ENCODE data around the gene HSD11B2.
A peak's percentile ranks its signal among the peaks of the same experiment; 100 is the strongest.
"Not testable (repeated sequence)": the region's sequence is repeated elsewhere in the genome, so short reads cannot be mapped to it uniquely, and the experiment has no call there.

Gene HSD11B2

GRCh38 chr16:67413978-67414911 is 16.7 kb upstream of the HSD11B2 start:
- no peak for DNase-seq (ENCODE audit: extremely low read depth in 1 of 2, low read depth in 1 of 2)

DNA sequence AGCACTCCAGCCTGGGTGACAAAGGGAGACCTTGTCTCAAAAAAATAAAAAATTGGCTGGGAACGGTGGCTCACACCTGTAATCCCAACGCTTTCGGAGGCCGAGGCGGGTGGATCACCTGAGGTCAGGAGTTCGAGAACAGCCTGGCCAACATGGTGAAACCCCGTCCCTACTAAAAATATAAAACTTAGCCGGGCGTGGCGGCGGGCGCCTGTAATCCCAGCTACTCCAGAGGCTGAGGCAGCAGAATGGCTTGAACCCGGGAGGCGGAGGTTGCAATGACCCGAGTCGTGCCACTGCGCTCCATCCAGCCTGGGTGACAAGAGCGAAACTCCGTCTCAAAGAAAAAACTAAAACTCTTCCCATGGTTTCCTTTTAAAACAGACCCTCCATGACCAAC is 15.5 kb upstream of the HSD11B2 start:
- DNase-seq (ENCODE audit: extremely low read depth in 1 of 2, low read depth in 1 of 2), result not testable (repeated sequence)

DNA sequence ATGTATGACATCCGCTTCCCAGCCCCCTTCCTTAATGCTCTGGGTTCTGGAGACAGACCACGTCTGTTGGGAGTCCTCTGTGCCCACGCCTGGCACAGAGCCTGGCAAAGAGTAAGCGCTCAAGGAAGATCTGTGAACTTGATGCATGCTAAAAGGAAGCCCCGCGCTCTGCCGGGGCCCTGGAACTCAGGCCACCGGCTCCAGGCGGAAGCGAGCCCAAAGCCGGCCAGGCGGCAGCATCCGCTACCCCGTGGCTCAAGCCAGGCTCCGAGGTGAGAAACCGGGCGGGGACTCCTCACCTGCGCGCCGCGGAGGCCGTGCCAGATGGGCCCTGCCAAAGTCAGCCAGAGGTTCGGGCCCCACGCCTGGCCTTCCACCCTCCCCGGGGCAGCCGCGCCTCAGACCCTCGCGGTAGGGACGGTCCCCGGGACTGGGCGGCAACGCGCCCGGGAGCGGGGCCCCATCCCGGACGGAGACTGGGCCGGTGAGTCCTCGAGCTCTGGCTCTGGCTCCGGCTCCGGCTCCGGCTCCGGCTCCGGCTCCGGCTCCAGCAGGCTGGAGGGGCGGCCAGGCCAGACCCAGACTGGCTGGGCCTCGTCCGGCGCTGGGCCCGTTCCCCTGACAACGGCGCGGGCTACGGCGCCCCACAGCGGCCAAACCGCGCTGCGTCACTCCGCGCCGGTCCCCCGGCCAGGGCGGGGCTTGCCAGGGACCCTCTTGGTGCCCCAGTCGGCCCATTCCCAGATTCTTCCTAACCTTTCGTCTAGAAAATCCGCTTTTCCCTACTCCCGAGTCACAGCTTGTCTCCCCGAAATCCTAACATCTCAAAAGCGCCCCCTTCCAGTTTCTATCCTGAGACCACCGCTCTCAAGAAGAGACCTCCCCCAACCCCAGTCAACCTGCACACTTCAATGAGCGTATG is 14.8 kb upstream of the HSD11B2 start, which contains the start of gene ZDHHC1:
TSS of gene ZDHHC1 (minus strand) at position 606 of the 922 bp plus-strand sequence. CDS start 8,702 bp downstream, outside the sequence.
- peak in 1 of 2 donors; percentile 42 for DNase-seq (ENCODE audit: extremely low read depth in 1 of 2, low read depth in 1 of 2)

DNA sequence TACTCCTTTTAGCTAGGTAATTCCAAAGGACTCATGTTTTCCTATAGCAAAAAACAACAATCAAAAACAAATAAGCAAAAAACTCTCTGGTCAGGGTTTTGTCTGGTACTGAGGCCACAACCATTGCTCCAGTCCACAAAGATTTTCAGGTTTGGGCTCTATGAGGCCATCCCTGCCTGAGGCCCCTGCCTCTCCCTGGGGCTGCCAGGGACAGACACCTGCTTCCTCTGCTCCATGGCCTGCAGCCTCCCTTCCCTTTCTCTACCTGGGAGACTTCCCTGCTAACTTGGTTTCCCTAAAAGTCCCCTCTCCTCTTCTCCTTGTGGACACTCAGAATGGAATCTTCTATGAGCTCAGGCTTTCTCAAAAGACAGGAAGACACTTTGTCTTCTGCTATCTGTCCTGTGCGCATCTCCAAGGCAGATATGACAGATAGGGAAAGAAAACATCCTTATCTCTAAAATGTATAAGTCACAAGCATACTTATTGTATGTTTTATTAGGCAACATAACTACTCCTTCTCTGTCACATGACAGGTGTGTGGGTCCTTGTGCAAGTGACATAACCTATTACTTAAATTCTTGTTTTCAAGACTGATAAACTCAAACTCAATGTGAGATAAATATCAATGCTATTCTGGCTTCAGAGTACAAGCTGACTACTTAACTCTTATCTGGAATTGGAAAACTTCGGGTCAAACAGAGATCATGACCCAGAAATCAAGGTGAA is 13.4 kb upstream of the HSD11B2 start:
- DNase-seq (ENCODE audit: extremely low read depth in 1 of 2, low read depth in 1 of 2), result no peak

DNA sequence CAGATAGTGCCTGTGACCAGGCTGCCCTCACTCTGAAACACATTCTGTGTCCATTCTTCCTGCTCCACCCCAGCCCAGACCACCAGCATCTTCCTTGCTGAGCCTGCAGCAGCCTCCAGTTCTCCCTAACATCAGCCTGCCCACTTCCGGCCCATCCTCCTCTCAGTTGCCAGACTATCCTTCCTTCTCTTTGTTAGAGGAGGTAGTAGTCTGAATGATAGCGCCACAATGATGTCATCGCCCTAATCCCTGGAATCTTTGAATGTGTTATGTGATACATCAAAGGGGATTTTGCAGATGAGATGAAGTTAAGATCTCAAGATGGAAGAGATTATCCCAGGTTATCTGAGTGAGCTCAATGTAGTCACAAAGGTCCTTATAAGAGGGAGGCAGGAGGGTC is 11.4 kb upstream of the HSD11B2 start:
- DNase-seq (ENCODE audit: extremely low read depth in 1 of 2, low read depth in 1 of 2), result no peak

- DNase-seq (ENCODE audit: extremely low read depth in 1 of 2, low read depth in 1 of 2), result no peak
Measured at GRCh38 chr16:67419931-67420330, 11.0 kb upstream of the HSD11B2 start.

DNA sequence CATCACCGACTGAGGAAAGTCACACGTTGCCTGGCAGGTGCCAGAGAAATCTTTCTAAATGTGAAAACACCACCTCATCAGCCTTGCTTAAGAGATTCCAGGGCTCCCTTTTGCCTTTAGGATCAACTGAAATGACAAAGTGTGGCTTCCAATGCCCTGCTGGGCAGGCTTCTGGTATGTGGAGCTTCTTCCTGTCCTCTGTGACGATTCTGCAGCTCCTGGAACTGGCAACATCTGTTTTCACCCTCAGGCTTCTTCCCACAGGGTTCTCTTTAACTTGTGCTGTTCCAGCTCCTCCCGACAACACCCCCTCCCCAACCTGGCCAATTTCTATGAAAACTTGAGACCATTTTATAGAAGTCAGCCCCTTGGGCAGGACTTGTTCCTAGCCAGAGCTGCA is 9.9 kb upstream of the HSD11B2 start:
- no peak for DNase-seq (ENCODE audit: extremely low read depth in 1 of 2, low read depth in 1 of 2)

GRCh38 chr16:67423015-67423414 is 7.9 kb upstream of the HSD11B2 start:
- DNase-seq (ENCODE audit: extremely low read depth in 1 of 2, low read depth in 1 of 2), result no peak

DNA sequence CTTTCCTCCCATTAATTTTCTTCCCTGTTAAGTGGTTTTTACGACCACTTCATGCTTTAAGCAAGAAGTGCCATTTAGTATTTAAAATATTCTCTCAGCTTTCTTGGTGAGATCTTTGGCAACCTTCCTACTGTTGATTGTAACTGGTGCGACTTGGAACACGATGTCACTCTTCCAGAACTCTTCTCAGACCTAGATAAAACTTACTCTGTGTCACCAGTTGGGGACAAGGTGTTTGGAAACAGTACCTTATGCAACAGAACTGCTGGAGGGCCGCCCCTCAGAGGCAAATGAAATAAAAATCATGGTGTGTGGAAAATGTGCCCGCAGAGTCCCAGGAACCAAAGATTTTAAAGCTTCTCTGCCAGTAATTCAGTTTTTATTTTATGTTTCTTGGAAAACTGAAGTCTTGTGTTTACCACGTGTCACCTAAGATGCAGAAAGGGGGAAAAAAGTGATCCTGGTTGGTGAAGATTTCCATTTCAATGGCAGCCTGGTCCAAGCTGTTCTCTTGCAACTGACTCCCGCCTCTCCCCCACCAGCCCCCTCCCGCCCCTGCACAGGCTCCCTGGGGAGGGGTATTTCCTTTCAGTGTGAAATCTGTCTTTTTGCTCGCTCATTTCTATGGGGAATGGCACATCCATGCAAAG is 7.2 kb upstream of the HSD11B2 start:
- no peak for DNase-seq (ENCODE audit: extremely low read depth in 1 of 2, low read depth in 1 of 2)

DNA sequence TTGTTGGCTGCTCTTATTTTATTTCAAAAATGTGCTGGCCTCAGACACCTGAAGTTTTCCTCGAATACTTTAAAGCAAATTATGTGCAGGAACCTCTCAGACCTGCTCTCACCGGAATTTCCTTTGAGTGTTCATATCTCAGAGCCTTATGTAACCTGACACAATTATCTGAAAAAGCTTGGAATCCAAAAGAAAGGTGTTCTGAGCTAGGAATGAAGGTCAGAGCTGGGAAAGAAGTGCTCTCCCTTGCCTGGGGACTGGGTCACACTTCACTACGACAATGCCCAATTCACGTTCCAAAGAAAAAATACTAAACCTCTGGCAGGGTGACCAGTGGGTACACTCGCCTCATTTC is 6.7 kb upstream of the HSD11B2 start:
- DNase-seq (ENCODE audit: extremely low read depth in 1 of 2, low read depth in 1 of 2), result no peak

DNA sequence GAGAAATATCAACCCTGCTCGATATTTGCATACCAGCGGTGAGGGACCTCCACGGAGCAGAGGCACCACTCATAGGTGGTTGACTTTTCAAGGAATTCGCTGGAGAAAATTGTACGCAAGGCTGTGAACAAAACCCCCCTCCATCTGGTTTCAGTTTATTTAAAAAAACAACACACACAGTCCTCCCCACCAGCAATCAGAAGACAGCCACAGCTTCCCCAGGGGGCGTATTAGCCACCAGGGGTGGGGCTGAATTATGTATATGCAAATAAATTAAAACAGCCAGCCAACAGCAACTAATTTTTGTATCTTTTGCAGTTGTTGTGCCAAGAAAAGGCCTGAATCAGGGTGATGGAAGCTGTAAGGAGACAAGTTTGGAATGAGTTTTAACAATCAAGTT is 5.9 kb upstream of the HSD11B2 start:
- DNase-seq (ENCODE audit: extremely low read depth in 1 of 2, low read depth in 1 of 2), result no peak

DNA sequence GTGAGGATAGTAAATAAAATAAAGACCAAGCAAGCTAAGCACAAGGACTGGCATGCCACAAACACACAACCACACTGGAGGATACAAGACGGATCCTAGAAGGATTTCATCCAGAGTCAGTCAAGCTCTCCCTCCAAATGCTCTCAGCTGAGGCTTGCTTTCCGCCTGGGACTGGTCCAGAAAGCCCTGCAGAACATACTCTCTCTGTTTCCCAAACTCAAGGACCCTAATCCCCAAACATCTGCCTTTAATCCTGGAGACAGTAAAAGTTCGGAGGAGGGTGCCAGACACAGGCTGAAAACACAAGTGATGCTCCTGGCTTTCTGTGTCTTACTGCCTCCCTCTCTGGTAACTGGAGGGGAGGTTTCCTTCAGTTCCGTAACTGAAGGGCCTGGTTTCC is 5.3 kb upstream of the HSD11B2 start:
- DNase-seq (ENCODE audit: extremely low read depth in 1 of 2, low read depth in 1 of 2), result no peak

- no peak for DNase-seq (ENCODE audit: extremely low read depth in 1 of 2, low read depth in 1 of 2)
Measured at GRCh38 chr16:67426022-67426421, 4.9 kb upstream of the HSD11B2 start.

DNA sequence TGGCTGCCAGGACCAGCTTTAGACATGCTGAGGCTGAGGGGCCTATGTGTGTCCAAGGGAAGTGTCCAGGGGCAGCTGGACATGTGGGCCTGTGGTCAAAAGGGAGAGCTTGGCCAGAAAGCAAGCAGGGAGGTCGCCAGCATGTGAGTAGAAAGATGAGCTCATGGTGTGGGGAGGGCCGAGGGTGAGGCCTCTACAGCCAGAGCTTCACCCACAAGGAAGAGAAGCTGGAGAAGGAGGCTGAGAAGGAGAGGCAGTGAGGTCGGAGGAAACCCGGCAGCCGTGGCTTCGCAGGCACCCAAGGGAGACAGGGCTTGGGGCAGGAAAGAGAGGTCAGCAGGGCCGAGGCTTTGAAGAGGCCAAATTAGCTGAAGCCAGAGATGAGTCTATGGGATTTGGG is 4.0 kb upstream of the HSD11B2 start:
- no peak for DNase-seq (ENCODE audit: extremely low read depth in 1 of 2, low read depth in 1 of 2)

- peak in 1 of 2 donors; percentile 37 for DNase-seq (ENCODE audit: extremely low read depth in 1 of 2, low read depth in 1 of 2)
Measured at GRCh38 chr16:67428146-67428731, 2.7 kb upstream of the HSD11B2 start.

DNA sequence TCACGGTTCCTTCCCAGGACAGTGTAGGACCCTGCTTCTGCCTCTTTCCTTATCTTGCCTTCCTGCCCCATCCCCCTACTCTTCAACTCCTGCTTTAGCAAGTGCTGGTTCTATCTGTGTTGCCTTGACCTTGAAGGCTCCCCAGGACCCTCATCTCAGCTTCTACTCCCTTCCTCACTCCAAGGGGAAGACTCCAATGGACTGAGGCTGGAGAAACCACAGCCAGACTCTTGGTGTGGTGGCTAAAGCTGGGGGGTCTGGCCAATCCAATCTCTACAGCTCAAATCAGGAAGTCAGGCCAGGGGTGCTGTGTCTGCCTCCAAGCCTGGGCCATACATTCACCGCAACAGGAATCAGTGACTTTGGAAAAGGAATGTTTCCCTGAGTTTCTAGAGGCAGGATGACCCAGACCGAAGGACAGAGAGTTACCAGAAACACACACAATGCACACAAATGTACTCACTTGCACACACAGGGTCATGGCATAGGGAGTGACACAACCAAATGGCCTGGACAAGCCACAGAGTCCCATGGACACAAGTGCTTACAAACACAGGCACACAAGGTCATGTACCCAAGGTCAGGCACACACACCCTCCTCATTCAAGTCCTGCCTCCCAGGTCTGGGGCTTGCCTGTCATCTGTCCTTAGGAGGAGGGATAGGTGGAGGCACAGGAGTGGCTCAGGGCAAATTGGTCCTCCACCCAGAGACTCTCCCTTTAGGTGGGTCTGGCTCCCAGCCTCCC is 1.7 kb upstream of the HSD11B2 start:
- no peak for DNase-seq (ENCODE audit: extremely low read depth in 1 of 2, low read depth in 1 of 2)

DNA sequence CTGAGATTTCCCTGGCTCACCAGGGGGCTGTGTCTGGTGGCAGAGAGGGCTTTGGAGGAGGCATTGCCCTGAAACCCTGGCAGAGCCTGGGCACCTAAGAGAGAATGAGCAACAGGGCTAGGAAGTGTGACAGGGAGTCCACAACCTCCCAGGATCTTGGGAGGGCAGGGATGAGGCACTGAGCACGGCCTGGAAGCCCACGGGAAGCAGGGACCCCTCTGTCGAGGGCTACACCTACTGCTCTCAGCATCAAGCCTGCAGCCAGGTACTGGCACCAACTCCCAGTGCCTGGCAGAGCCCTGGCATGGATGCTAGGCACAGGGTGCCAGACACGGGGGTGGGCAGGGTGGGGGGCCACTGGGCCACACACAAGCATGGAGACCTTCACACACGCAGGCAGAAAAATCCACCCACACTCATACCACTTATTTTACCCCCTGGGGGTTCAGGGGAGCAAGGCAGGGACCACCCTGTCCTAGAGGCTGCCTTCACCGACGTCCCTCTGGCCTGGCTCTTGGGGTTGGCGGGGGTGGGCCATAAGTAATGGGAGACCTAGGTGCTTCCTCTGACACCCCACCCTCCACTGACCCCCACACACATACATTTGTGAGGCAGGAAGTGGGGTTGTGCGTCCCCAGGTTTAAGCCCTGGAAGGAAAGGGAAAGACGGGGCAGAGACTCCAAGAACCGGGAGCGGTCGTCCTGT is 970 bp upstream of the HSD11B2 start:
- DNase-seq (ENCODE audit: extremely low read depth in 1 of 2, low read depth in 1 of 2), result no peak

DNA sequence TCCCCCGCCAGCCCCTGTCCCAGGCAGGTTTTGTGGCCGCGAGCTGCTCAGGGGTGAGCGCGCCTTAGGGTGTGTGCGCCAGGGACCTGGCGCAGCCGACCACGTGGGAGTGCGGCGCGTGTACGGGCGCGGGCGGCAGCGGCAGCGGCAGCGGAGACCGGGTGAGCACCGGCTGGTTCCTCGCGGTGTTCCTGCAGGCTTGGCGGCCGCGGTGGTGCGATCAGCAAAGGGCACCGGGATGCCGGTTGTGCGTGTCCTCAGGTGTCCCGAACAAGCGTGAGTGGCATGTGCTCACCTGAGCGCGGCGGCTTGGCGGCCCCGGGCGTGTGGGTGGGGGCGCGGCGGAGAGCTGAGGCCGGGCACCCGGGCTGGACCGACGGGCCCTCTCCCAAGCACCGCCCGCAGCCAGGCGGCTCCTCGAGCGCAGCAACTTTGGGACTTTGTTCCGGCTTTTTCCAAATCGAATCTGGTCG is 381 bp upstream of the HSD11B2 start:
- DNase-seq (ENCODE audit: extremely low read depth in 1 of 2, low read depth in 1 of 2), result no peak
